ENCODE data around the gene ADARB2.

ADARB2 gene

DNA sequence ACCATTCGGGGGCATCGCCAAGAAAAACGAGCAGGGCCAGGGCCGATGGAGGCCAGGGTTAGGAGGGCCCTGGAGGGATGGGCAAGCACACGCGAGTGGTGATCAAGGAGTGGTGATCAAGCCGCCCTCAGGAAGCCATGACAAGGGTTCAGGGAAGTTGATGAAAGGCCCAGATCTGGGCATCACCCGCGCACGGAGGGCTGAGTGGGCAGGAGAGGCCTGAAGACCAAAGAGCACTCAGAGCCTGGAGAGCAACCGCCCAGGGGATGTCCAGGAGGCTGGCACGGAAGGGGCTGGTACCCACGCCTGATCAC, 566.5 kb downstream of the ADARB2 start:
- ChIA-PET CTCF (no interaction called here), POLR2A (no interaction called here)
- DNase-seq (ENCODE audit: extremely low spot score), result no peak
- TF ChIP-seq, protein P1, sequence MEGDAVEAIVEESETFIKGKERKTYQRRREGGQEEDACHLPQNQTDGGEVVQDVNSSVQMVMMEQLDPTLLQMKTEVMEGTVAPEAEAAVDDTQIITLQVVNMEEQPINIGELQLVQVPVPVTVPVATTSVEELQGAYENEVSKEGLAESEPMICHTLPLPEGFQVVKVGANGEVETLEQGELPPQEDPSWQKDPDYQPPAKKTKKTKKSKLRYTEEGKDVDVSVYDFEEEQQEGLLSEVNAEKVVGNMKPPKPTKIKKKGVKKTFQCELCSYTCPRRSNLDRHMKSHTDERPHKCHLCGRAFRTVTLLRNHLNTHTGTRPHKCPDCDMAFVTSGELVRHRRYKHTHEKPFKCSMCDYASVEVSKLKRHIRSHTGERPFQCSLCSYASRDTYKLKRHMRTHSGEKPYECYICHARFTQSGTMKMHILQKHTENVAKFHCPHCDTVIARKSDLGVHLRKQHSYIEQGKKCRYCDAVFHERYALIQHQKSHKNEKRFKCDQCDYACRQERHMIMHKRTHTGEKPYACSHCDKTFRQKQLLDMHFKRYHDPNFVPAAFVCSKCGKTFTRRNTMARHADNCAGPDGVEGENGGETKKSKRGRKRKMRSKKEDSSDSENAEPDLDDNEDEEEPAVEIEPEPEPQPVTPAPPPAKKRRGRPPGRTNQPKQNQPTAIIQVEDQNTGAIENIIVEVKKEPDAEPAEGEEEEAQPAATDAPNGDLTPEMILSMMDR (IDR thresholded peaks at IDR 0.05; ENCODE audit: control extremely low read depth, extremely low read depth, low read depth, missing control alignments), result no peak

DNA sequence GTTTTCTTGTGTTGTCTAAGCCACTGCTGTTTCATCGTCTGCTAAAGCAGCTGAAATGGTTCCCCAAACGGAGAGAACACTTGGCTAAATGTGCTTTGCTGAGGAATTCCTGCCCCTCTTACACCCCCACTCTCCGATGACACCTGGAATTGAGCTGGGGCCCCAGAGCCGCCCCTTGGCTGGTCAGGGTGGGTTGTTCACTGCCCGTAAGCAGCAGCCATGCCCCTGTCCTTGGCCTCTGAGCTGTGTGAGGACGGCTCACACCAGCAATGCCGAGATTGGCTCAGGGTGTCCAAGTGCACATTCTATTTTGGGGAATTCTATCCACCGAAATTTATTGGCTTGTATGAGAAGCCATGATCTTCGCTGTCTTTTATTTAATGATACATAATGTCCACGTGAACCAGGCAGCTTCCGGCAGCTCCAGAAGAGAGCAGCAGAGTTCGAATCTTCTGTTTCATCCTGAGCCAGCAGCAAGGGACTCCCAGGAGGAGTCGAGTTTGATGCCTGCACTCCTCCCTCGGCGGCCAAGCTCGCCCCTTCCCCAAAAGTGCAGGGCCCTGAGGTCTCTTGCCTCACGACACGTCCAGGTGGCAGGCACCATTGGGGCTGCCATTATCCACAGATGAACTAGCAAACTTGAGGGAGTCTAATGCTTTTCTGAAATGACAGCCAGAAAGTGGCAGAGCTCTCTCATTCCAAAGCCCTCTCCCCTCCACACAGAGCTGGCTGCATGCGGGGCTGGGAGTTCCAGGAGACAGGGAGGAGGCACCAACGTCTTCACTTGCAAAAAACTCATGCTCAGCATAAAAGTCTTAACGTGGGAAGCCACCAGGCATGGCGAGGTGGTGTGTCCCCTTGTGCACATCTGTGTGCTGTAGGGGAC, 567.1 kb downstream of the ADARB2 start:
- TF ChIP-seq, protein P1 (IDR thresholded peaks at IDR 0.05; ENCODE audit: control extremely low read depth, extremely low read depth, low read depth, missing control alignments), result no peak
- POLR2A ChIA-PET, result no interaction called here
- DNase-seq (ENCODE audit: extremely low spot score), result no peak
- CTCF ChIA-PET, result no interaction called here

DNA sequence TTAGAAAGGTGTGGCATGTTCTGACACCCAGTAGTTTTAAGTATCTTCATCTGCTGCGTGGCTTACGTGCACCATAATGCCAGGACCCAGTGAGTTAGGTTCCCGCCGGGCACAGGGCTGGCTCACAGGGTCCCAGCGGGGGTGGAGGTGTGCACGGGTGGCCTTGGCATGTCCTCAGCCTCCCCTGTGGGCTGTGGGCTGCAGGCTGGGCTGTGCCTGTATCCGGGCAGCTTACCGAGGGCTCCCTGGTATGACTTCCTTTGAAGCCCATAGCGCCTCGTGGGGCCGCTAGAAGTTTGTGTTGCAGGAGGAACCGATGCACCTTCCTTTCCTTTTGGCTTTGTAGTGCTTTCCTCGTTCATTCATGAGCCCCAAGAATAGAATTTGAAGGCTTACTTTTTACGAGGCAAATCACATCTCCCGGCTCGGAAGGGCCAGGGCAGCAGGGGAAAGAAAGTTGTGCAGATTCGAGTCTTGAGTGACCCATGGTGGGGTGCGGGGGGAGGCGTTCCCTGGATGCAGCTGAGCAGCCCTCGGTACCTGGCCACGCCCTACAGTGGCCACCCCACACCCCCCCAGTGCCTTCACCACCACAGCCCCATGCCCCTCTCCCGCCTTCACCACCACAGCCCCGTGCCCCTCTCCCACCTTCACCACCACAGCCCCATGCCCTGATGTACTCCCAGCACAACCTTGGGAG, 568.0 kb downstream of the ADARB2 start:
- POLR2A ChIA-PET, result no interaction called here
- TF ChIP-seq, protein P1 (IDR thresholded peaks at IDR 0.05; ENCODE audit: control extremely low read depth, extremely low read depth, low read depth, missing control alignments), result no peak
- CTCF ChIA-PET, result no interaction called here
- DNase-seq (ENCODE audit: extremely low spot score), result no peak

DNA sequence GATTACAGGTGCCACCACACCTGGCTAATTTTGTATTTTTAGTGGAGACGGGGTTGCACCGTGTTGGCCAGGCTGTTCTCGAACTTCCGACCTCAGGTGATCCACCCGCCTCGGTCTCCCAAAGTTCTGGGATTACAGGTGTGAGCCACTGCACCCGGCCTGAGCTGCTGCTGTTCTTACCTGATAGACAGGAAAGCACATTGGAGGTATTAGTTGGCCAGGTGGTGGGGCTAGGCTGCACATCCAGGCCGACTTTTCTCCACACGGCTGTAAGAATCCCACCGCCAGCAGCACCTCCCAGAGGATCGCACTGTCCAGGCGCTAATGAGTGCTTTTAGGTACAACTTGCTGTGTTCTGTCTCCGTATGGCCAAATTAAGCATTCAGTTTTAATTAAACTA, 568.6 kb downstream of the ADARB2 start:
- TF ChIP-seq, protein P1 (IDR thresholded peaks at IDR 0.05; ENCODE audit: control extremely low read depth, extremely low read depth, low read depth, missing control alignments), result no peak
- DNase-seq (ENCODE audit: extremely low spot score), result no peak
- ChIA-PET CTCF (interaction anchor here (1.3 kb wide), 1 partner anchor 15 kb away, joined by 3 read pairs; no protein-coding TSS in a partner anchor), POLR2A (interaction anchor here (0.7 kb wide), 1 partner anchor 1038 kb away, joined by 3 read pairs; no protein-coding TSS in a partner anchor)

DNA sequence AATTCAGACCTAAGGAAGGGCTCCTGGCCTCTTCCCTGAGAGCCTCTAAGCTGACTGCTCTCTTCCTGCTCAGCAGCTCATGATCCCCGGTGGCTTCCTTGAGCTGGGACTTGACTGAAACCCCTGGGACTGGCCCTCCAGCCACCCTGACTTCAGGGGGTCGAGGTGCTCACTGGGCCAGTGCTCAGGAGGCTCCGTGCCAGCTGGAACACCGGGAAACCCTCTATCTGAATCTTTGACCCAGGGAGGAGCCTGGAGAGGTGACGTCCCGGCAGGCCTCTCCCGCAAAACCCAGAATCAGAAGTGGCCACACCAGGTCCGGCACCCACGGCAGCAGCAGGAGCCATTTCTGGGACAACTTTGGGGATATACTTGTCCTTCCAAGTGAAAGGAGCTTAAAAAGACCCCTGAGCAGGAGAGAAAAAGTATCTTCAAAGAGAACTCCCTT, 570.5 kb downstream of the ADARB2 start:
- no peak for DNase-seq (ENCODE audit: extremely low spot score)
- ChIA-PET POLR2A (no interaction called here), CTCF (interaction anchor here (1.2 kb wide), 1 partner anchor 9 kb away, joined by 3 read pairs; no protein-coding TSS in a partner anchor)
- TF ChIP-seq, protein P1 (IDR thresholded peaks at IDR 0.05; ENCODE audit: control extremely low read depth, extremely low read depth, low read depth, missing control alignments), result no peak

DNA sequence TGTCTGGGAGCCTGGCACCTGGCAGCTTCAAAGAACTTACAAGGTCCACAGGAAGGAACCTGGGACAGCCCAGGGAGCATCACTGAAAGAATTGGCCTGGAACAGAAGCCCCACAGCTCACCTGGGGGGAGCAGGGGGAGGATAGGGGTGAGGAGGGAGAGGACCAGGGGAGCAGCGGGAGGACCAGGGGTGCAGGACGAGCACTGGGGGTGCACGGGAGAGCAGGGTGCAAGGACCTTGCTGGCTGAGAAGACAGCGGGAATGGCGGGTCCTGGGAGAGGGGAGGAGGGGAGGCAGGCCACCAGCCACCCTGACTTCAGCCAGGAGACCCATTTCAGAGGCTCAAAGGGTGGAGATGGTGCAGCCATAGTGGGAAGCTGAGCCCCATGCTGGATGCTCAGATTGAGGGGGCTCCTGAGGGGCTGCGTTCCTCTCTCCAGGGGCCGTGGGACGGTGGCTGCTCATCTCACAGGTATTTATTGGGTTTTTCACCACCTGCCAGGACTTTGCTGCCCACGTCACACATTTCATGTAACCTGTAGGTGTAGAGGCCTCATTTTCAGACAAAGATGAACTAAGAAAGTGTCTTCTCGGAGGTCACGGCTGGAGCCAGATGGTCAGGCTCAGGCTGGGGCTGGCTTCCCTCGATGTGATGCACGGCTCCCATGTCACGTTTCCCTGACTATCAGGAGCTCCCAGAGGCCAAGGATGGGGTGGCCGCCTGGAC, 571.1 kb downstream of the ADARB2 start:
- CTCF ChIA-PET, result interaction anchor here (1.2 kb wide), 1 partner anchor 8 kb away, joined by 3 read pairs; no protein-coding TSS in a partner anchor

More for the DNA sequence above, 571.1 kb downstream of the ADARB2 start:
- TF ChIP-seq, protein P1 (IDR thresholded peaks at IDR 0.05; ENCODE audit: control extremely low read depth, extremely low read depth, low read depth, missing control alignments), result no peak
- POLR2A ChIA-PET, result no interaction called here
- DNase-seq (ENCODE audit: extremely low spot score), result no peak

All from GM10248 (cell line).